Heart left ventricle (tissue), 16 donors: ENCODE results near the gene TAGAP. TPM values are rescaled to one million over a fixed set of nuclear protein-coding genes. Genes with fewer than 3 reads are reported as not detected.
A peak's percentile ranks its signal among the peaks of the same experiment; 100 is the strongest.

ENCODE experiments used
- ATAC-seq, 4 donors: fragments of 200-7000 bp; cut with Tn5 transposase; one replicate each; pipeline ENCODE4 v1.9.1; 2020 to 2022; ENCODE audit warnings: moderate library complexity in 4 of 4, mild to moderate bottlenecking in 3 of 4, moderate number of reproducible peaks in 1 of 4
- DNase-seq, 5 donors: peaks; one replicate each; pipeline ENCODE4 v3.0.0-alpha.2; 2020
- H3K27ac ChIP-seq, 12 donors: fragments of 200-600 bp; sonication (generic) in 4 of 12; one replicate each; pipeline versions ENCODE4 v1.5.0 to v1.8.0; 2016 to 2022; ENCODE audit warnings: mild to moderate bottlenecking in 2 of 12
- H3K27me3 ChIP-seq, 9 donors: fragments of 200-600 bp; sonication (generic) in 2 of 9; one replicate each; pipeline versions ENCODE4 v1.5.1 to v1.8.0; 2016 to 2022; ENCODE audit warnings: mild to moderate bottlenecking in 3 of 9
- H3K36me3 ChIP-seq, 9 donors: fragments of 200-600 bp; sonication (generic) in 2 of 9; one replicate each; pipeline versions ENCODE4 v1.5.0 to v1.8.0; 2018 to 2022; ENCODE audit warnings: mild to moderate bottlenecking in 2 of 9
- H3K4me1 ChIP-seq, 12 donors: fragments of 200-600 bp; sonication (generic) in 4 of 12; one replicate each; pipeline versions ENCODE4 v1.5.0 to v1.8.0; 2016 to 2022; ENCODE audit warnings: mild to moderate bottlenecking in 3 of 12
- H3K4me3 ChIP-seq, 12 donors: fragments of 200-600 bp; sonication (generic) in 4 of 12; one replicate each; pipeline versions ENCODE4 v1.5.0 to v1.8.0; 2017 to 2022; ENCODE audit warnings: mild to moderate bottlenecking in 9 of 12, moderate library complexity in 4 of 12
- H3K9me3 ChIP-seq, 12 donors: fragments of 200-600 bp; sonication (generic) in 4 of 12; one replicate each; pipeline versions ENCODE4 v1.5.0 to v1.8.0; 2016 to 2022; ENCODE audit warnings: mild to moderate bottlenecking in 1 of 12
- POLR2A ChIP-seq, 2 donors: fragments of 450-650 bp; IDR thresholded peaks; one replicate each; pipeline ENCODE4 v1.6.1; 2017; ENCODE audit warnings: antibody characterized with exemption in 2 of 2, mild to moderate bottlenecking in 2 of 2, moderate library complexity in 2 of 2
- WGBS, 4 donors: extraction: QIAGEN DNeasy Blood & Tissue Kit in 2 of 4; methylation state at CpG; one replicate each; pipeline versions ENCODE4 v1.1.5 to v1.1.7; 2013 to 2018; 5-methylcytosine and 5-hydroxymethylcytosine counted together
- intact Hi-C, 10 donors: fragments of 100-400 bp; cut with DNase I; formaldehyde crosslinking; loops; one replicate each; pipeline versions ENCODE4 v1.11.1 to v1.14.2; 2022
- polyA plus RNA-seq, 2 donors: library from polyadenylated mRNA; stranded (reverse); fragments of 200-250 nt; gene quantifications; one replicate each; pipeline ENCODE4 v1.2.3, GENCODE V29; 2013
- total RNA-seq, 9 donors: library from RNA; depleted of rRNA in 2 of 9; stranded (reverse); fragments of >200 nt in 2 of 9; fragmentation: NEBNext Ultra II Directional in 3 of 9; extraction: Animal tissue kit (Norgen Biotek cat#: 25700) in 3 of 9; gene quantifications; one replicate each; pipeline versions ENCODE4 v1.1.0 to v1.2.4, GENCODE V29; 2016 to 2023
- TF ChIP-seq, protein P1 (sequence below), 12 donors: fragments of 200-600 bp; sonication (generic) in 4 of 12; IDR thresholded peaks; one replicate each; pipeline versions ENCODE4 v1.5.0 to v1.8.0; 2018 to 2022; ENCODE audit warnings: antibody characterized with exemption in 12 of 12, mild to moderate bottlenecking in 5 of 12
- donor health status: ischemic (EF 13 %, LVEDD 7.1; RV severe dilation, severe dysfunction).
- donor health status: healthy with polysubstance abuse.
- donor health status: DM: no; HTN: yes; CAD: no.
- donor health status: DM: no; HTN: no; CAD: no.
- donor health status: ischemic (EF 25% LVEDD 6.9; RV normal size, moderate dysfunction).
- donor health status: ischemic (EF 25% LVEDD 5.7; RV mildly dilated, moderate dysfunction).
- donor health status: healthy.
- donor health status: DM: yes; HTN: yes; CAD: no.
- donor health status: ischemic (EF 35%, LVEDD 5.7; RV mildly dilated, moderate dysfunction).
- donor health status: nonischemic (EF 11% LVEDD 7.7; RV severe dilation, severe dysfunction).
- donor health status: DM: yes; HTN: yes; CAD: no.
- donor health status: PGD.
- donor health status: ischemic (EF 29% LVEDD 5.4; RV normal size, mild dysfunction).
- donor health status: nonischemic (EF 23%, LVEDD 6.1; RV moderate dilation, normal function).

Gene TAGAP
- total and polyA plus RNA-seq, 11 donors = 0.23 to 9.3 (median 1.3) TPM

DNA sequence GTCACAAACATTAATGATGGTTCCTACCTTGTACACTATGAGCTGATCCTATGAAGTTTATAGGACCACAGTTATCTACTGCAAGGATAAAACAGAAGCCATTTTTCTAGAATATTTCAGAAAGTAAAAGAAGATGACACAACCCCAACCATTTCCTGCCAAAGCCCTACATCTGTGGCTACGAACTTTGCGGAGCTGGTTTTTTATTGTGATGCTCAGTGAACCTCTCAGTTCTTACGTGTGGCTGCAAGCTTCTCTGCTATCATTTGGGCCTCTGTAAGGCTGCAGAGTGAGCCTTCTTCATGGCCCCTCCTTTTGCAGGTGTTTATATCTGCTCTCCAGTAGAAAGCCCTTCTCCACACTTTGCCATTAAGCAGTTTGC is 17.8 kb upstream of the TAGAP start:
- TF ChIP-seq, protein P1, sequence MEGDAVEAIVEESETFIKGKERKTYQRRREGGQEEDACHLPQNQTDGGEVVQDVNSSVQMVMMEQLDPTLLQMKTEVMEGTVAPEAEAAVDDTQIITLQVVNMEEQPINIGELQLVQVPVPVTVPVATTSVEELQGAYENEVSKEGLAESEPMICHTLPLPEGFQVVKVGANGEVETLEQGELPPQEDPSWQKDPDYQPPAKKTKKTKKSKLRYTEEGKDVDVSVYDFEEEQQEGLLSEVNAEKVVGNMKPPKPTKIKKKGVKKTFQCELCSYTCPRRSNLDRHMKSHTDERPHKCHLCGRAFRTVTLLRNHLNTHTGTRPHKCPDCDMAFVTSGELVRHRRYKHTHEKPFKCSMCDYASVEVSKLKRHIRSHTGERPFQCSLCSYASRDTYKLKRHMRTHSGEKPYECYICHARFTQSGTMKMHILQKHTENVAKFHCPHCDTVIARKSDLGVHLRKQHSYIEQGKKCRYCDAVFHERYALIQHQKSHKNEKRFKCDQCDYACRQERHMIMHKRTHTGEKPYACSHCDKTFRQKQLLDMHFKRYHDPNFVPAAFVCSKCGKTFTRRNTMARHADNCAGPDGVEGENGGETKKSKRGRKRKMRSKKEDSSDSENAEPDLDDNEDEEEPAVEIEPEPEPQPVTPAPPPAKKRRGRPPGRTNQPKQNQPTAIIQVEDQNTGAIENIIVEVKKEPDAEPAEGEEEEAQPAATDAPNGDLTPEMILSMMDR (IDR thresholded peaks at IDR 0.05) = no peak
- TF ChIP-seq POLR2A (IDR thresholded peaks at IDR 0.05) = no peak
- Histone ChIP-seq H3K36me3 (no peaks in the 10 kb centered on the region), H3K4me1 (peaks cover 0 to 39% (median 0%) of the 10 kb centered on the region in 12 donors), H3K27me3 (peaks cover 0 to 16% (median 0%) of the 10 kb centered on the region in 9 donors), H3K4me3 (no peak overlapping the region), H3K9me3 (no peaks in the 10 kb centered on the region), H3K27ac (peak overlapping the region in 2 of 12 donors; percentile 43 to 92)
- intact Hi-C loops = no loop called here
- ATAC-seq (peak in 1 of 4 donors; percentile 52), DNase-seq (no peak)
- WGBS, 4 donors = 72 to 85% (median 81%) methylated on average over 3 of the region's 3 CpGs

DNA sequence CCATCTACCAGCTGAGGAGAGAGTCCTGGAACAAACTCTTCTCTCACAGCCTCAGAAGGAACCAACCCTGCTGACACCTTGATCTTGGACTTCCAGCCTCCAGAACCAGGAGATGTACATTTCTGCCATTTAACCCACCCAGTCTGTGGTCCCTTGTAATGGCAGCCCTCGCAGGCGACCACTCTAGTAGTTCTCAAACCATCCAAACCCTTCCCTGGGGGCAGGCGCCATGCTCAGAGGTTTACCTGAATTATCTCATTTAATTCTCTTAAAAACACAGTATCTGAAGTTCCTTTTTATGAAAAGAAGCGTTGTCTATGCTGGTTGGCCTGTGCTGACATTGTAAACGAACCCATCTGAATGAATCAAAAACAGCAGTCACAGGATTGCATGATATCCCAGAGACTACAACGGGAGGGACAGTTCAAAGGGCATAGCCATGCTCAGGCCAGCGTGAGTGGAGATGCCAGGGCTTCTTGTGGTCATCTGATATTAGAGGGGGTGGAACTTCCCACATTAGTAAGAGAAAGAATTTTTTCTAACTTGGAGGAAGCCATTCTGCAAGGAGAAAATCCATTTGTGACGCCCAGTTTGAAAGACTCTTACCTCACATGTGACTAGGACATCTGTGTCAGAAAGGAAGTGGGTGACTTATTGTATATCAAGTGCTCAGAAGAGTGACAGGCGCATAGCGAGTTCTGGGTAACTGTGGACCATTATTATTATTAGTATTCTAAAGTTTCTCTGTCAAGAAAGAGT is 17.2 kb upstream of the TAGAP start:
- Histone ChIP-seq H3K4me1 (peaks cover 0 to 45% (median 0%) of the 10 kb centered on the region in 12 donors), H3K27ac (peak overlapping the region in 2 of 12 donors; percentile 43 to 92), H3K27me3 (peaks cover 0 to 20% (median 0%) of the 10 kb centered on the region in 9 donors), H3K4me3 (no peak overlapping the region), H3K9me3 (no peaks in the 10 kb centered on the region), H3K36me3 (no peaks in the 10 kb centered on the region)
- DNase-seq (no peak), ATAC-seq (peak in 2 of 4 donors; percentile 16 to 62)
- TF ChIP-seq POLR2A (IDR thresholded peaks at IDR 0.05) = no peak
- TF ChIP-seq, protein P1 (IDR thresholded peaks at IDR 0.05) = no peak
- WGBS, 4 donors = 76 to 83% (median 82%) methylated on average over 10 of the region's 10 CpGs
- intact Hi-C loops = no loop called here

DNA sequence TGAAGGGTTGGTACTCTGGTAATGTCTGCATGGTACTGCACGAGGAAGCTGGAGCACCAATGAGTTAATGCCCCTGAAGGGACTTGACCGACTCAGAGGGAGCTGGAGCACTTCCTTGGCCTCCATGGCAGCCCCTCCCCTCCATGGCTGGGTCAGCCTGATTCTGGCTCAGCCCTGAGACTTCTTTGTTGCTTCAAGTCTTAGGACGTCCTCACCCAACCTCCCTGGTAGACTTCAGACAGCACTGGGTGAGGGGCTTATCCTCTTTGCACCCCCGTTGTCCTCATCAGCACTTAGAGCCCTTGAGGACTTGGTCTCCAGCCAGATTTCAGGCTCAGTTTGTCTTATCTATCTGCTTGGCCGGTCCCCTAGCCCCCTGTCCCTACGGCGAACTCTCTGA is 16.4 kb upstream of the TAGAP start:
- intact Hi-C loops = no loop called here
- H3K27me3 ChIP-seq = peaks cover 0 to 20% (median 0%) of the 10 kb centered on the region in 9 donors
- H3K4me3 ChIP-seq = no peak overlapping the region
- H3K27ac ChIP-seq = peak overlapping the region in 1 of 12 donors; percentile 92
- no peak for ATAC-seq
- H3K36me3 ChIP-seq = no peaks in the 10 kb centered on the region
- TF ChIP-seq, protein P1 (IDR thresholded peaks at IDR 0.05) = no peak
- no peak for TF ChIP-seq POLR2A (IDR thresholded peaks at IDR 0.05)
- H3K9me3 ChIP-seq = no peaks in the 10 kb centered on the region
- DNase-seq = no peak
- peaks cover 0 to 53% (median 0%) of the 10 kb centered on the region in 12 donors for H3K4me1 ChIP-seq
- WGBS, 4 donors = 75 to 79% (median 79%) methylated on average over 7 of the region's 7 CpGs

DNA sequence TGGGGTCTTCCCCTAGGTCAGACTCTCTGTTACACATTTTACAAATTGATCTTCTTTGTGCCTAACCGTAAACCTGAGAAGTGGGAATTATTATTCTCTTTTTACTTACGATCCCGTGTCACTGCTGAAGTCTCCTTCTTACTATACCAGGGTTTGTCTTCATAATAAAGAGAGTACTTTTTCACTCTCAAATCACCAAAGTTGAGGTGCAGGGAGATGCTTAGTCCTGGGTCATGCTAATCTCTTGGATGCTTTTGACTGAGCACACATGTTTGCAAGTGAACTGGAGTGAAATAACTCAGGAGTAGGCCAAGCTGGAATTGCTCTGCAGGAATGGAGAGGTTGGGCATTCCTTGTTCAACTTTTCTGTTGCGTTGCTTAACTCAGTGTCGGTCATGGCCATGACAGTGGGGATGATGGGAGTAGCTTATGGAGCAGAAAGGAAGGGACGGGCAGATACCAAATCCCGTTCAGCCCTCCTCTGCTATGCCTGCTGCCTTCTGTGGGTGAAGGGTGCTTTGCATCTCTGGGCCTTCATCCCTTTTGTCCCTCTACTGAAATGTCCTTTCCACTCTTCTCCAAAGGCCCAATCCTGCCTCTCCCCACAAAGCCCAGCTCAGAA is 15.2 kb upstream of the TAGAP start:
- WGBS, 4 donors = 93 to 96% (median 95%) methylated on average over 7 of the region's 7 CpGs
- no peak overlapping the region for H3K4me3 ChIP-seq
- peaks cover 0 to 20% (median 0%) of the 10 kb centered on the region in 9 donors for H3K27me3 ChIP-seq
- no peaks in the 10 kb centered on the region for H3K36me3 ChIP-seq
- DNase-seq (no peak), ATAC-seq (no peak)
- no peaks in the 10 kb centered on the region for H3K9me3 ChIP-seq
- peaks cover 0 to 62% (median 0%) of the 10 kb centered on the region in 12 donors for H3K4me1 ChIP-seq
- no peak for TF ChIP-seq POLR2A (IDR thresholded peaks at IDR 0.05)
- TF ChIP-seq, protein P1 (IDR thresholded peaks at IDR 0.05) = no peak
- intact Hi-C loops = no loop called here
- no peak overlapping the region for H3K27ac ChIP-seq
